Measurements from ENCODE around the gene SCAI.
"Not testable (repeated sequence)": the region's sequence is repeated elsewhere in the genome, so short reads cannot be mapped to it uniquely, and the experiment has no call there.

DNA sequence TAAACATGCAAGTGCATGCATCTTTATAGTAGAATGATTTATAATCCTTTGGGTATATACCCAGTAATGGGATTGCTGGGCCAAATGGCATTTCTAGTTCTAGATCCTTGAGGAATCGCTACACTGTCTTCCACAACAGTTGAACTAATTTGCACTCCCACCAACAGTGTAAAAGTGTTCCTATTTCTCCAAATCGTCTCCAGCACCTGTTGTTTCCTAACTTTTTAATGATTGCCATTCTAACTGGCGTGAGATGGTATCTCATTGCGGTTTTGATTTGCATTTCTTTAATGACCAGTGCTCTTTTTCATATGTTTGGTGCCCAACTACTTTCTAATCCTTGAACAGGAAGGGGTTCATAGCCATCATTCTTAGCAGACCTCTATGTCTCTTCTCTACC, 38.4 kb upstream of the SCAI start:
- not testable (repeated sequence) for TF ChIP-seq POLR2AphosphoS5 (IDR thresholded peaks at IDR 0.05; ENCODE audit: low read depth, low read length); SIN3A (IDR thresholded peaks at IDR 0.05; ENCODE audit: borderline replicate concordance, insufficient read depth, low read depth, low read length); TCF7L2 (IDR thresholded peaks at IDR 0.05; ENCODE audit: low read depth, low read length)
- TF ChIP-seq, protein P1, sequence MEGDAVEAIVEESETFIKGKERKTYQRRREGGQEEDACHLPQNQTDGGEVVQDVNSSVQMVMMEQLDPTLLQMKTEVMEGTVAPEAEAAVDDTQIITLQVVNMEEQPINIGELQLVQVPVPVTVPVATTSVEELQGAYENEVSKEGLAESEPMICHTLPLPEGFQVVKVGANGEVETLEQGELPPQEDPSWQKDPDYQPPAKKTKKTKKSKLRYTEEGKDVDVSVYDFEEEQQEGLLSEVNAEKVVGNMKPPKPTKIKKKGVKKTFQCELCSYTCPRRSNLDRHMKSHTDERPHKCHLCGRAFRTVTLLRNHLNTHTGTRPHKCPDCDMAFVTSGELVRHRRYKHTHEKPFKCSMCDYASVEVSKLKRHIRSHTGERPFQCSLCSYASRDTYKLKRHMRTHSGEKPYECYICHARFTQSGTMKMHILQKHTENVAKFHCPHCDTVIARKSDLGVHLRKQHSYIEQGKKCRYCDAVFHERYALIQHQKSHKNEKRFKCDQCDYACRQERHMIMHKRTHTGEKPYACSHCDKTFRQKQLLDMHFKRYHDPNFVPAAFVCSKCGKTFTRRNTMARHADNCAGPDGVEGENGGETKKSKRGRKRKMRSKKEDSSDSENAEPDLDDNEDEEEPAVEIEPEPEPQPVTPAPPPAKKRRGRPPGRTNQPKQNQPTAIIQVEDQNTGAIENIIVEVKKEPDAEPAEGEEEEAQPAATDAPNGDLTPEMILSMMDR (IDR thresholded peaks at IDR 0.05) = not testable (repeated sequence)
- TF ChIP-seq, protein P2, sequence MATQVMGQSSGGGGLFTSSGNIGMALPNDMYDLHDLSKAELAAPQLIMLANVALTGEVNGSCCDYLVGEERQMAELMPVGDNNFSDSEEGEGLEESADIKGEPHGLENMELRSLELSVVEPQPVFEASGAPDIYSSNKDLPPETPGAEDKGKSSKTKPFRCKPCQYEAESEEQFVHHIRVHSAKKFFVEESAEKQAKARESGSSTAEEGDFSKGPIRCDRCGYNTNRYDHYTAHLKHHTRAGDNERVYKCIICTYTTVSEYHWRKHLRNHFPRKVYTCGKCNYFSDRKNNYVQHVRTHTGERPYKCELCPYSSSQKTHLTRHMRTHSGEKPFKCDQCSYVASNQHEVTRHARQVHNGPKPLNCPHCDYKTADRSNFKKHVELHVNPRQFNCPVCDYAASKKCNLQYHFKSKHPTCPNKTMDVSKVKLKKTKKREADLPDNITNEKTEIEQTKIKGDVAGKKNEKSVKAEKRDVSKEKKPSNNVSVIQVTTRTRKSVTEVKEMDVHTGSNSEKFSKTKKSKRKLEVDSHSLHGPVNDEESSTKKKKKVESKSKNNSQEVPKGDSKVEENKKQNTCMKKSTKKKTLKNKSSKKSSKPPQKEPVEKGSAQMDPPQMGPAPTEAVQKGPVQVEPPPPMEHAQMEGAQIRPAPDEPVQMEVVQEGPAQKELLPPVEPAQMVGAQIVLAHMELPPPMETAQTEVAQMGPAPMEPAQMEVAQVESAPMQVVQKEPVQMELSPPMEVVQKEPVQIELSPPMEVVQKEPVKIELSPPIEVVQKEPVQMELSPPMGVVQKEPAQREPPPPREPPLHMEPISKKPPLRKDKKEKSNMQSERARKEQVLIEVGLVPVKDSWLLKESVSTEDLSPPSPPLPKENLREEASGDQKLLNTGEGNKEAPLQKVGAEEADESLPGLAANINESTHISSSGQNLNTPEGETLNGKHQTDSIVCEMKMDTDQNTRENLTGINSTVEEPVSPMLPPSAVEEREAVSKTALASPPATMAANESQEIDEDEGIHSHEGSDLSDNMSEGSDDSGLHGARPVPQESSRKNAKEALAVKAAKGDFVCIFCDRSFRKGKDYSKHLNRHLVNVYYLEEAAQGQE (IDR thresholded peaks at IDR 0.05; ENCODE audit: insufficient read depth in 1 of 2, low read depth in 2 of 2, low read length in 1 of 2) = not testable (repeated sequence)

Data from Panc1 (cell line).